Natural killer cell (primary cell): Measurements from ENCODE around the gene C13orf46. TPM values are rescaled to one million over a fixed set of nuclear protein-coding genes. Genes with fewer than 3 reads are reported as not detected.

Source experiments
- ATAC-seq, 3 donors: fragments of 150-1000 bp in 2 of 3; fragments of 200-7000 bp in 1 of 3; cut with Tn5 transposase; 1 replicate in 1 of 3; 2 replicates in 2 of 3; pipeline ENCODE4 v1.10.0; 2021; ENCODE audit warnings: mild to moderate bottlenecking in 2 of 3, moderate library complexity in 2 of 3
- DNase-seq, 2 donors: peaks; one replicate each; pipeline versions ENCODE4 v3.0.0 to v3.0.0-alpha.2; 2013 to 2021; ENCODE audit warnings: mixed read lengths in 1 of 2
- H3K27ac ChIP-seq: one replicate; pipeline ENCODE4 v1.5.1; 2013; ENCODE audit warnings: mild to moderate bottlenecking, low read length
- H3K27me3 ChIP-seq: one replicate; pipeline ENCODE4 v1.6.1; 2013; ENCODE audit warnings: low read length; ENCODE audit not compliant: control insufficient read depth, insufficient read depth
- H3K36me3 ChIP-seq: one replicate; pipeline ENCODE4 v1.6.1; 2013; ENCODE audit warnings: low read length; ENCODE audit not compliant: control insufficient read depth, insufficient read depth
- H3K4me1 ChIP-seq: one replicate; pipeline ENCODE4 v1.6.1; 2013; ENCODE audit warnings: low read length; ENCODE audit not compliant: control insufficient read depth, insufficient read depth
- H3K4me3 ChIP-seq: one replicate; pipeline ENCODE4 v1.5.1; 2013; ENCODE audit warnings: low read length
- H3K9me3 ChIP-seq: one replicate; pipeline ENCODE4 v1.6.1; 2013; ENCODE audit warnings: low read length; ENCODE audit not compliant: control insufficient read depth, insufficient read depth
- H3K27ac Mint-ChIP-seq, 2 donors: one replicate each; pipeline ENCODE4 v1.8.0; 2022; ENCODE audit warnings: mild to moderate bottlenecking in 2 of 2, mixed read lengths in 2 of 2, moderate library complexity in 1 of 2
- H3K27me3 Mint-ChIP-seq, 2 donors: one replicate each; pipeline ENCODE4 v1.8.0; 2022; ENCODE audit warnings: low read depth in 2 of 2, mixed read lengths in 2 of 2
- H3K36me3 Mint-ChIP-seq: one replicate; pipeline ENCODE4 v1.8.0; 2022; ENCODE audit warnings: mixed read lengths
- H3K4me1 Mint-ChIP-seq, 2 donors: one replicate each; pipeline ENCODE4 v1.8.0; 2022; ENCODE audit warnings: mixed read lengths in 2 of 2
- H3K4me3 Mint-ChIP-seq: one replicate; pipeline ENCODE4 v1.8.0; 2022; ENCODE audit warnings: mild to moderate bottlenecking, moderate library complexity, mixed read lengths
- H3K9me3 Mint-ChIP-seq, 2 donors: one replicate each; pipeline ENCODE4 v1.8.0; 2022; ENCODE audit warnings: mixed read lengths in 2 of 2
- WGBS: methylation state at CpG from one replicate; pipeline ENCODE4 v1.1.7; 2013; ENCODE audit warnings: missing lambda C conversion rate; ENCODE audit not compliant: insufficient coverage; 5-methylcytosine and 5-hydroxymethylcytosine counted together
- intact Hi-C: fragments of 100-400 bp; cut with micrococcal nuclease; formaldehyde crosslinking; loops from one replicate; pipeline ENCODE4 v1.14.2; 2022
- total RNA-seq, 4 donors: library from RNA; stranded (reverse); fragments of 120-200 nt in 1 of 4; gene quantifications; one replicate each; pipeline versions ENCODE4 v1.2.3 to v1.2.4, GENCODE V29; 2013 to 2022
- TF ChIP-seq, protein P1 (sequence below): fragments of 200-600 bp; IDR thresholded peaks from one replicate; pipeline ENCODE4 v1.8.0; 2022; ENCODE audit warnings: antibody characterized with exemption

Gene C13orf46
- total RNA-seq, 3 donors from 2014 or later (not counting 1 experiment from before 2014, with no cell fraction given): 21.1 to 23.9 (median 23.5) TPM

DNA sequence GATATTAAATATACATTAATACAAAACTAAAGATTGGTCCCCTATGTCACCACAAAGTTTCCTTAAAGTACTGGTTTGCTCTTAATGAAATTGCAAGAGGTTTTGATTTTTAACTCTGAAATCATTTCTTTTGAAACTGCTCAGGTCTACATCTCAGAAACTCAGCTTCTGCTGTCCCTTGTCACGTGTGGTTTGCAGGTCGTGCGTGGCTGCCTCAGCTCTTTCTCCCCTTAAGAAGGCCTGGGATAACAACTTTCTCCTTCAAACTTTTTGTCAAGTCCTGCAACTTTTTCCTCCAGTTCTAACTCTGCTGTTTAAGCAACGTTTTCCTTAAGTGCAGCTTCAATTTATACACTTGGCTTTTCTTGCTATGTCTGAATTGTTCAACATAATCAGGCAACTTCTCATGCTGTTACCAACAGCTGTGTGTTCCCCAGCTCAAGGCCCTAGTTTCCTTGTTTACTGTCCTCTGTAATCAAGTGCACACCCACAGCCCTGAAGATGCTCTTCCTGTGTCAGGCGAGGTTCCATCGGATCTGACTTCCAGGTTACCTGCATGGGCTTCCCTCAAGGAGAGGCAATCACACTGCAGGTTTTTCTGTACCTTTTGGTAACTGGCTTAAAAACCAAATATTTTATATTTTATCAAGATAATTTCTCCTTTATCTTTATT lies 13.5 kb downstream of the C13orf46 start:
- no peak overlapping the region for H3K27ac ChIP-seq
- TF ChIP-seq, protein P1, sequence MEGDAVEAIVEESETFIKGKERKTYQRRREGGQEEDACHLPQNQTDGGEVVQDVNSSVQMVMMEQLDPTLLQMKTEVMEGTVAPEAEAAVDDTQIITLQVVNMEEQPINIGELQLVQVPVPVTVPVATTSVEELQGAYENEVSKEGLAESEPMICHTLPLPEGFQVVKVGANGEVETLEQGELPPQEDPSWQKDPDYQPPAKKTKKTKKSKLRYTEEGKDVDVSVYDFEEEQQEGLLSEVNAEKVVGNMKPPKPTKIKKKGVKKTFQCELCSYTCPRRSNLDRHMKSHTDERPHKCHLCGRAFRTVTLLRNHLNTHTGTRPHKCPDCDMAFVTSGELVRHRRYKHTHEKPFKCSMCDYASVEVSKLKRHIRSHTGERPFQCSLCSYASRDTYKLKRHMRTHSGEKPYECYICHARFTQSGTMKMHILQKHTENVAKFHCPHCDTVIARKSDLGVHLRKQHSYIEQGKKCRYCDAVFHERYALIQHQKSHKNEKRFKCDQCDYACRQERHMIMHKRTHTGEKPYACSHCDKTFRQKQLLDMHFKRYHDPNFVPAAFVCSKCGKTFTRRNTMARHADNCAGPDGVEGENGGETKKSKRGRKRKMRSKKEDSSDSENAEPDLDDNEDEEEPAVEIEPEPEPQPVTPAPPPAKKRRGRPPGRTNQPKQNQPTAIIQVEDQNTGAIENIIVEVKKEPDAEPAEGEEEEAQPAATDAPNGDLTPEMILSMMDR: no peak
- no peak overlapping the region for H3K4me3 ChIP-seq
- no peaks in the 10 kb centered on the region for H3K4me1 ChIP-seq
- H3K36me3 ChIP-seq: peaks cover 4% of the 10 kb centered on the region
- no peaks in the 10 kb centered on the region for H3K27me3 Mint-ChIP-seq
- no peaks in the 10 kb centered on the region for H3K27me3 ChIP-seq
- peak overlapping the region in 1 of 2 donors; percentile 42 for H3K27ac Mint-ChIP-seq
- intact Hi-C loops: no loop called here
- H3K9me3 ChIP-seq: no peaks in the 10 kb centered on the region
- no peaks in the 10 kb centered on the region for H3K9me3 Mint-ChIP-seq
- 91% methylated on average over 6 of the region's 6 CpGs for WGBS
- no peak for ATAC-seq
- no peak overlapping the region for H3K4me3 Mint-ChIP-seq
- H3K36me3 Mint-ChIP-seq: peaks cover 8% of the 10 kb centered on the region
- DNase-seq: no peak
- H3K4me1 Mint-ChIP-seq: peaks cover 0 to 36% of the 10 kb centered on the region in 2 donors

DNA sequence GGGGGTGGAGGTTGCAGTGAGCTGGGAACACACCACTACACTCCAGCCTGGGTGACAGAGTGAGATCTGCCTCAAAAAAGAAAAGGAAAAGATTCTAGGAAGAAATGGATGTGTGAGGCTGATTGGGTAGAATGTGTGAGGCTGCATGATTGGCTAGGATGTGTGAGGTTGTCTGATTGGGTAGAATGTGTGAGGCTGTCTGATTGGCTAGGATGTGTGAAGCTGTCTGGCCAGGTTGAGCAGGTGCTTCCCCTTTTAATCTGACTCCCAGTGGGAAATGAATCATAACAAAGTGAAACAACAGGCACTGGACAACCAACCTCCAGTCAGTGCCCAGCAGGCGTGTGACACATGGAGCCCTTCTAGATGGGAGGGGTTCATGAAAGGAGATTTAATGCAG lies 14.7 kb downstream of the C13orf46 start:
- ATAC-seq (peak in 1 of 3 donors; percentile 34), DNase-seq (no peak)
- Histone ChIP-seq H3K9me3 (no peaks in the 10 kb centered on the region), H3K36me3 (peaks cover 11% of the 10 kb centered on the region), H3K4me3 (no peak overlapping the region), H3K4me1 (no peaks in the 10 kb centered on the region), H3K27me3 (no peaks in the 10 kb centered on the region), H3K27ac (no peak overlapping the region)
- TF ChIP-seq, protein P1: no peak
- Mint-ChIP-seq H3K4me1 (peaks cover 0 to 43% of the 10 kb centered on the region in 2 donors), H3K9me3 (no peaks in the 10 kb centered on the region), H3K27me3 (no peaks in the 10 kb centered on the region), H3K36me3 (peaks cover 8% of the 10 kb centered on the region), H3K27ac (peak overlapping the region; percentile 19 to 71), H3K4me3 (no peak overlapping the region)
- 100% methylated on average over 1 of the region's 1 CpG for WGBS
- intact Hi-C loops: no loop called here

DNA sequence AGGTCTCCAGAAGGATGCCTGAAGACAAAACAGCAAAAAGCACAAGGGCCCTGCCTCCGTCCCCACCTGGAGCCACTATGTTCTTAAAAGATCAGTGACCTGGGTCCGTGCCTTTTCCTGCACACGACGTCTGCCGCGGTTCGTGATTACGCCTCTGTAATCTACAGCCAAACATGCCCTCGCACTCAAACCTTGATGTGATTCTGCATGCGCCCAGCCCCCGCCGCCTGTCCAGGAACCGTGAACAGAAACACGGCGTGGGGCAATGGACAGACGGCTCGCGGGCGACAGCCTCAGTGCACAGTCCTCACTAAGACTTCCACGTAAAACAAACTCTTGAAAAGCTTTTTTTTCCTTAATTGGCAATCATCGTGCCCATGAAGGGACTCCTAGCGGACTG lies 15.5 kb downstream of the C13orf46 start:
- H3K27me3 Mint-ChIP-seq: no peaks in the 10 kb centered on the region

More for the DNA sequence above, 15.5 kb downstream of the C13orf46 start:
- Mint-ChIP-seq H3K4me3 (no peak overlapping the region), H3K9me3 (no peaks in the 10 kb centered on the region), H3K36me3 (peaks cover 8% of the 10 kb centered on the region), H3K4me1 (peaks cover 0 to 43% of the 10 kb centered on the region in 2 donors), H3K27ac (peak overlapping the region; percentile 19 to 28)
- no peaks in the 10 kb centered on the region for H3K27me3 ChIP-seq
- no peak overlapping the region for H3K4me3 ChIP-seq
- no peaks in the 10 kb centered on the region for H3K4me1 ChIP-seq
- TF ChIP-seq, protein P1: no peak
- intact Hi-C loops: no loop called here
- H3K9me3 ChIP-seq: no peaks in the 10 kb centered on the region
- peaks cover 17% of the 10 kb centered on the region for H3K36me3 ChIP-seq
- no peak for ATAC-seq
- H3K27ac ChIP-seq: no peak overlapping the region
- WGBS: 95% methylated on average over 22 of the region's 22 CpGs
- no peak for DNase-seq
